Neural progenitor cell (in vitro differentiated cells): Measurements from ENCODE around the gene ANKRD60. TPM values are rescaled to one million over a fixed set of nuclear protein-coding genes. Genes with fewer than 3 reads are reported as not detected.

ENCODE experiments used
- DNase-seq: peaks from one replicate; pipeline ENCODE4 v3.0.0-alpha.2; 2016; ENCODE audit warnings: low spot score
- H2AFZ ChIP-seq: fragments of 200-600 bp; sonication (generic); replicated peaks from 2 replicates; pipeline ENCODE4 v1.6.1; 2016; ENCODE audit warnings: antibody characterized with exemption
- H3F3A ChIP-seq: fragments of 200-600 bp; sonication (generic); 2 replicates; pipeline ENCODE4 v1.6.1; 2016; ENCODE audit warnings: antibody characterized with exemption, low read depth
- H3K27ac ChIP-seq: fragments of 200-600 bp; sonication (generic); 2 replicates; pipeline ENCODE4 v1.5.1; 2016; ENCODE audit warnings: mild to moderate bottlenecking
- H3K27me3 ChIP-seq: fragments of 200-600 bp; sonication (generic); 2 replicates; pipeline ENCODE4 v1.6.1; 2016; ENCODE audit warnings: mild to moderate bottlenecking, moderate library complexity
- H3K36me3 ChIP-seq: fragments of 200-600 bp; sonication (generic); 2 replicates; pipeline ENCODE4 v1.5.1; 2016
- H3K4me1 ChIP-seq: fragments of 200-600 bp; sonication (generic); 2 replicates; pipeline ENCODE4 v1.6.1; 2016; ENCODE audit warnings: mixed run types
- H3K4me2 ChIP-seq: fragments of 200-600 bp; sonication (generic); 2 replicates; pipeline ENCODE4 v1.6.1; 2016
- H3K4me3 ChIP-seq: fragments of 200-600 bp; sonication (generic); 2 replicates; pipeline ENCODE4 v1.5.1; 2016
- H3K79me2 ChIP-seq: fragments of 200-600 bp; sonication (generic); 2 replicates; pipeline ENCODE4 v1.6.1; 2016; ENCODE audit warnings: low read depth
- H3K9ac ChIP-seq: fragments of 200-600 bp; sonication (generic); 2 replicates; pipeline ENCODE4 v1.6.1; 2016
- H3K9me3 ChIP-seq: fragments of 200-600 bp; sonication (generic); 2 replicates; pipeline ENCODE4 v1.5.1; 2016; ENCODE audit warnings: low read depth
- H4K20me1 ChIP-seq: fragments of 200-600 bp; sonication (generic); 2 replicates; pipeline ENCODE4 v1.6.1; 2016; ENCODE audit warnings: low read depth
- H3K27ac Mint-ChIP-seq: 3 replicates; pipeline ENCODE4 v1.8.0; 2021; ENCODE audit warnings: mixed read lengths
- H3K27me3 Mint-ChIP-seq: 2 replicates; pipeline ENCODE4 v1.8.0; 2022; ENCODE audit warnings: low read depth, mild to moderate bottlenecking, inconsistent platforms, moderate library complexity, mixed read lengths; ENCODE audit not compliant: insufficient read depth
- H3K36me3 Mint-ChIP-seq: 3 replicates; pipeline ENCODE4 v1.8.0; 2021; ENCODE audit warnings: mixed read lengths
- H3K4me1 Mint-ChIP-seq: 3 replicates; pipeline ENCODE4 v1.8.0; 2021; ENCODE audit warnings: mixed read lengths
- H3K4me3 Mint-ChIP-seq: 3 replicates; pipeline ENCODE4 v1.8.0; 2021; ENCODE audit warnings: mild to moderate bottlenecking, moderate library complexity, mixed read lengths
- H3K9me3 Mint-ChIP-seq: 3 replicates; pipeline ENCODE4 v1.8.0; 2020; ENCODE audit warnings: mixed read lengths
- CTCF ChIP-seq: fragments of 200-600 bp; sonication (generic); IDR thresholded peaks from 2 replicates; pipeline ENCODE4 v1.5.1; 2017; ENCODE audit warnings: antibody characterized with exemption, mild to moderate bottlenecking
- EZH2 ChIP-seq: fragments of 200-600 bp; sonication (generic); IDR thresholded peaks from 2 replicates; pipeline ENCODE4 v1.6.1; 2017; ENCODE audit warnings: antibody characterized with exemption, mild to moderate bottlenecking, moderate library complexity
- EZH2phosphoT487 ChIP-seq: fragments of 200-600 bp; sonication (generic); IDR thresholded peaks from 2 replicates; pipeline ENCODE4 v1.6.1; 2017; ENCODE audit warnings: antibody characterized with exemption
- total RNA-seq: library from RNA; depleted of rRNA; stranded (reverse); fragments of >200 nt; gene quantifications from 2 replicates; pipeline ENCODE4 v1.2.3, GENCODE V29; 2015; ENCODE audit warnings: low replicate concordance

The ANKRD60 gene
- total RNA-seq, 1 donor from 2014 or later, result not detected

- H3K36me3 Mint-ChIP-seq, result peaks cover 13% of the 10 kb centered on the region
- no peaks in the 10 kb centered on the region for H3K79me2 ChIP-seq
Measured at GRCh38 chr20:58254890-58255289, 26.4 kb upstream of the ANKRD60 start.

GRCh38 chr20:58251979-58252591 lies 23.6 kb upstream of the ANKRD60 start:
- Mint-ChIP-seq H3K27ac (no peak overlapping the region), H3K9me3 (peaks cover 7% of the 10 kb centered on the region), H3K4me3 (no peak overlapping the region), H3K36me3 (peaks cover 17% of the 10 kb centered on the region), H3K27me3 (no peaks in the 10 kb centered on the region), H3K4me1 (no peaks in the 10 kb centered on the region)
- DNase-seq, result no peak
- H3K27ac ChIP-seq, result no peak overlapping the region
- H3F3A ChIP-seq, result no peaks in the 10 kb centered on the region
- no peaks in the 10 kb centered on the region for H3K79me2 ChIP-seq
- H4K20me1 ChIP-seq, result no peaks in the 10 kb centered on the region
- H3K27me3 ChIP-seq, result no peaks in the 10 kb centered on the region
- no peaks in the 10 kb centered on the region for H3K36me3 ChIP-seq
- H3K9ac ChIP-seq, result no peak overlapping the region
- H3K9me3 ChIP-seq, result no peaks in the 10 kb centered on the region
- no peak overlapping the region for H2AFZ ChIP-seq
- H3K4me1 ChIP-seq, result no peaks in the 10 kb centered on the region
- no peak for TF ChIP-seq EZH2phosphoT487
- no peak for TF ChIP-seq EZH2
- no peak for TF ChIP-seq CTCF
- H3K4me3 ChIP-seq, result no peak overlapping the region
- no peak overlapping the region for H3K4me2 ChIP-seq

More at GRCh38 chr20:58254890-58255289, 26.4 kb upstream of the ANKRD60 start:
- H3K36me3 ChIP-seq, result no peaks in the 10 kb centered on the region
- H3K4me1 Mint-ChIP-seq, result no peaks in the 10 kb centered on the region
- H3K9me3 Mint-ChIP-seq, result peaks cover 7% of the 10 kb centered on the region
- H3K27ac ChIP-seq, result no peak overlapping the region
- H3K4me1 ChIP-seq, result no peaks in the 10 kb centered on the region
- no peaks in the 10 kb centered on the region for H3K27me3 ChIP-seq
- H3F3A ChIP-seq, result no peaks in the 10 kb centered on the region
- H3K9me3 ChIP-seq, result no peaks in the 10 kb centered on the region
- no peaks in the 10 kb centered on the region for H3K27me3 Mint-ChIP-seq
- H3K27ac Mint-ChIP-seq, result no peak overlapping the region
- H3K4me3 ChIP-seq, result no peak overlapping the region
- no peak for DNase-seq
- no peak overlapping the region for H2AFZ ChIP-seq
- H3K4me3 Mint-ChIP-seq, result no peak overlapping the region
- H3K9ac ChIP-seq, result no peak overlapping the region
- H3K4me2 ChIP-seq, result no peak overlapping the region
- TF ChIP-seq EZH2phosphoT487 (no peak), EZH2 (no peak)
- H4K20me1 ChIP-seq, result no peaks in the 10 kb centered on the region

- Histone ChIP-seq H3K4me3 (no peak overlapping the region), H4K20me1 (no peaks in the 10 kb centered on the region), H2AFZ (no peak overlapping the region), H3K27ac (no peak overlapping the region), H3K79me2 (no peaks in the 10 kb centered on the region), H3K4me1 (no peaks in the 10 kb centered on the region), H3K9me3 (no peaks in the 10 kb centered on the region), H3K36me3 (no peaks in the 10 kb centered on the region), H3K4me2 (no peak overlapping the region), H3K27me3 (no peaks in the 10 kb centered on the region), H3F3A (no peaks in the 10 kb centered on the region), H3K9ac (no peak overlapping the region)
- Mint-ChIP-seq H3K9me3 (peaks cover 7% of the 10 kb centered on the region), H3K4me1 (no peaks in the 10 kb centered on the region), H3K27me3 (no peaks in the 10 kb centered on the region), H3K4me3 (no peak overlapping the region), H3K36me3 (peaks cover 21% of the 10 kb centered on the region), H3K27ac (no peak overlapping the region)
- no peak for DNase-seq
- TF ChIP-seq EZH2, result no peak
- TF ChIP-seq CTCF, result no peak
- no peak for TF ChIP-seq EZH2phosphoT487
Measured at GRCh38 chr20:58251348-58251978, 23.0 kb upstream of the ANKRD60 start.

- peak; percentile 42 for DNase-seq
- H3K4me3 ChIP-seq, result no peak overlapping the region
- Mint-ChIP-seq H3K36me3 (peaks cover 8% of the 10 kb centered on the region), H3K4me1 (no peaks in the 10 kb centered on the region), H3K9me3 (no peaks in the 10 kb centered on the region), H3K27me3 (peaks cover 2% of the 10 kb centered on the region), H3K27ac (no peak overlapping the region), H3K4me3 (no peak overlapping the region)
- H3K27ac ChIP-seq, result no peak overlapping the region
- no peak overlapping the region for H3K9ac ChIP-seq
- peak; percentile 47 for TF ChIP-seq CTCF
- TF ChIP-seq EZH2, result no peak
- no peak for TF ChIP-seq EZH2phosphoT487
- H3K9me3 ChIP-seq, result no peaks in the 10 kb centered on the region
- H2AFZ ChIP-seq, result no peak overlapping the region
- no peaks in the 10 kb centered on the region for H3K4me1 ChIP-seq
- H3K27me3 ChIP-seq, result no peaks in the 10 kb centered on the region
- H3F3A ChIP-seq, result no peaks in the 10 kb centered on the region
- H3K36me3 ChIP-seq, result no peaks in the 10 kb centered on the region
- H3K4me2 ChIP-seq, result no peak overlapping the region
- H4K20me1 ChIP-seq, result no peaks in the 10 kb centered on the region
- no peaks in the 10 kb centered on the region for H3K79me2 ChIP-seq
Measured at GRCh38 chr20:58246346-58246745, 17.9 kb upstream of the ANKRD60 start.
